A549 (cell line): ENCODE results near the gene NPSR1. TPM values are rescaled to one million over a fixed set of nuclear protein-coding genes. Genes with fewer than 3 reads are reported as not detected.

ENCODE experiments used
- ATAC-seq, 2 experiments: fragments of 200-7000 bp in 1 of 2; fragments of >200 bp in 1 of 2; cut with Nextera tagmentation in 1 of 2; cut with Tn5 transposase in 1 of 2; 3 replicates each; pipeline versions ENCODE4 v1.8.0 to v1.9.1; 2018 to 2020; ENCODE audit warnings: mild to moderate bottlenecking in 1 of 2, moderate library complexity in 1 of 2
- CTCF ChIA-PET: fragments of 300-600 bp; sonication (Branson Sonifier 250); formaldehyde crosslinking; extraction: SDS; loops from one replicate; lab custom pipeline; 2021; ENCODE audit warnings: antibody characterized with exemption, inconsistent platforms; lab: Yijun Ruan, JAX
- POLR2A ChIA-PET: fragments of 350-600 bp; formaldehyde crosslinking; extraction: SDS; loops from one replicate; lab custom pipeline; 2021; ENCODE audit warnings: antibody characterized with exemption, inconsistent platforms; lab: Yijun Ruan, JAX
- DNase-seq, 2 experiments: peaks; one replicate each; pipeline versions ENCODE4 v3.0.0 to v3.0.0-alpha.2; 2011 to 2016; ENCODE audit warnings: low read depth in 1 of 2, low spot score in 1 of 2
- FAIRE-seq: peaks from 2 replicates; lab custom pipeline; 2011; peaks lifted over from hg19 to GRCh38; lab: Jason Lieb, UNC
- H3K27ac ChIP-seq, 2 experiments: fragments of >200 bp; sonication (Bioruptor Twin); formaldehyde crosslinking; 3 replicates each; pipeline ENCODE4 v1.5.1; 2016 to 2017
- H3K4me1 ChIP-seq: fragments of >200 bp; sonication (Bioruptor Twin); formaldehyde crosslinking; 3 replicates; pipeline ENCODE4 v1.6.1; 2016
- H3K4me2 ChIP-seq: fragments of >200 bp; sonication (Bioruptor Twin); formaldehyde crosslinking; 3 replicates; pipeline ENCODE4 v1.6.1; 2016
- H3K4me3 ChIP-seq: fragments of >200 bp; sonication (Bioruptor Twin); formaldehyde crosslinking; 3 replicates; pipeline ENCODE4 v1.5.1; 2016
- H3K9me3 ChIP-seq: fragments of >200 bp; sonication (Bioruptor Twin); formaldehyde crosslinking; 3 replicates; pipeline ENCODE4 v1.6.1; 2016
- ATOH8 ChIP-seq: fragments of 250-450 bp; sonication (Bioruptor Pico); IDR thresholded peaks from 2 replicates; pipeline ENCODE4 v1.5.0; 2020; ENCODE audit warnings: low read depth, mild to moderate bottlenecking, moderate library complexity
- BCL3 ChIP-seq: fragments of >200 bp; sonication (Bioruptor Twin); formaldehyde crosslinking; IDR thresholded peaks from 3 replicates; pipeline ENCODE4 v1.6.1; 2016
- BHLHE40 ChIP-seq: IDR thresholded peaks from 2 replicates; pipeline ENCODE4 v1.6.1; 2012; ENCODE audit warnings: low read depth, low read length, inconsistent platforms
- E2F6 ChIP-seq: IDR thresholded peaks from 2 replicates; pipeline ENCODE4 v1.6.1; 2012; ENCODE audit warnings: low read depth, borderline replicate concordance
- EHMT2 ChIP-seq: fragments of 200-600 bp; sonication (generic); IDR thresholded peaks from 2 replicates; pipeline ENCODE4 v1.6.1; 2016; ENCODE audit warnings: antibody characterized with exemption, low read depth, mild to moderate bottlenecking, moderate library complexity
- ESRRA ChIP-seq: fragments of 150-350 bp; IDR thresholded peaks from 2 replicates; pipeline ENCODE4 v1.6.1; 2014; ENCODE audit warnings: mild to moderate bottlenecking, low read length, borderline replicate concordance
- FOSB ChIP-seq: fragments of 250-450 bp; sonication (Bioruptor Pico); IDR thresholded peaks from 2 replicates; pipeline ENCODE4 v1.5.0; 2020; ENCODE audit warnings: mild to moderate bottlenecking, moderate library complexity
- GATA3 ChIP-seq: IDR thresholded peaks from 2 replicates; pipeline ENCODE4 v1.6.1; 2012; ENCODE audit warnings: borderline replicate concordance
- HES2 ChIP-seq: fragments of >200 bp; sonication (Bioruptor Twin); formaldehyde crosslinking; IDR thresholded peaks from 2 replicates; pipeline ENCODE4 v1.6.1; 2016
- HOXA7 ChIP-seq: fragments of 250-450 bp; sonication (Bioruptor Pico); IDR thresholded peaks from 2 replicates; pipeline ENCODE4 v1.5.0; 2020; ENCODE audit warnings: mild to moderate bottlenecking, moderate library complexity
- JUNB ChIP-seq: fragments of >200 bp; sonication (Bioruptor Twin); formaldehyde crosslinking; IDR thresholded peaks from 2 replicates; pipeline ENCODE4 v1.6.1; 2016
- MAFK ChIP-seq: fragments of 450-650 bp; IDR thresholded peaks from 2 replicates; pipeline ENCODE4 v1.6.1; 2014; ENCODE audit not compliant: partially characterized antibody
- MAZ ChIP-seq: fragments of 150-350 bp; IDR thresholded peaks from 2 replicates; pipeline ENCODE4 v1.6.1; 2014; ENCODE audit warnings: antibody characterized with exemption, low read depth, low read length, borderline replicate concordance
- MYC ChIP-seq: IDR thresholded peaks from 2 replicates; pipeline ENCODE4 v1.6.1; 2012; ENCODE audit warnings: mild to moderate bottlenecking, inconsistent platforms, low read length, improper control_type of control experiment, borderline replicate concordance
- POLR2A ChIP-seq: IDR thresholded peaks from 2 replicates; pipeline ENCODE4 v1.6.1; 2012; ENCODE audit warnings: mild to moderate bottlenecking, low read length
- RFX5 ChIP-seq: fragments of 450-650 bp; IDR thresholded peaks from 2 replicates; pipeline ENCODE4 v1.7.1; 2014; ENCODE audit warnings: antibody characterized with exemption, mild to moderate bottlenecking, moderate library complexity
- SMC3 ChIP-seq: fragments of >200 bp; sonication (Bioruptor Twin); formaldehyde crosslinking; IDR thresholded peaks from 3 replicates; pipeline ENCODE4 v1.6.1; 2018; ENCODE audit warnings: inconsistent platforms
- SREBF2 ChIP-seq: fragments of 450-650 bp; IDR thresholded peaks from 2 replicates; pipeline ENCODE4 v1.6.1; 2014; ENCODE audit warnings: mild to moderate bottlenecking, moderate library complexity
- ZNF302 ChIP-seq: fragments of 250-450 bp; sonication (Bioruptor Pico); IDR thresholded peaks from 2 replicates; pipeline ENCODE4 v1.9.0; 2021; ENCODE audit warnings: inconsistent platforms, mild to moderate bottlenecking, moderate library complexity
- ZSCAN20 ChIP-seq: fragments of 250-450 bp; sonication (Bioruptor Pico); IDR thresholded peaks from 2 replicates; pipeline ENCODE4 v1.8.0; 2022; ENCODE audit warnings: mild to moderate bottlenecking, moderate library complexity
- whole genome bisulfite sequencing: methylation state at CpG from one replicate; pipeline ENCODE4 v1.1.6; 2017; ENCODE audit errors: missing lambda C conversion rate; 5-methylcytosine and 5-hydroxymethylcytosine counted together
- polyA plus RNA-seq, 4 experiments: library from polyadenylated mRNA; depleted of rRNA in 3 of 4; stranded (reverse); fragments of >200 nt; fragmentation: RNase III in 1 of 4; extraction: RNeasy Plus Mini Kit Qiagen cat#74134 plus additional on column Dnase treatment in 1 of 4; gene quantifications; 2 replicates in 3 of 4; 3 replicates in 1 of 4; pipeline ENCODE4 v1.2.3, GENCODE V29; 2011 to 2017
- TF ChIP-seq, protein P1 (sequence below): fragments of 450-650 bp; IDR thresholded peaks from 2 replicates; pipeline ENCODE4 v1.6.1; 2014; ENCODE audit warnings: antibody characterized with exemption

NPSR1 gene
- polyA plus RNA-seq, 2 of the 4 experiments (the other 2 are of a cell fraction) = not detected

DNA sequence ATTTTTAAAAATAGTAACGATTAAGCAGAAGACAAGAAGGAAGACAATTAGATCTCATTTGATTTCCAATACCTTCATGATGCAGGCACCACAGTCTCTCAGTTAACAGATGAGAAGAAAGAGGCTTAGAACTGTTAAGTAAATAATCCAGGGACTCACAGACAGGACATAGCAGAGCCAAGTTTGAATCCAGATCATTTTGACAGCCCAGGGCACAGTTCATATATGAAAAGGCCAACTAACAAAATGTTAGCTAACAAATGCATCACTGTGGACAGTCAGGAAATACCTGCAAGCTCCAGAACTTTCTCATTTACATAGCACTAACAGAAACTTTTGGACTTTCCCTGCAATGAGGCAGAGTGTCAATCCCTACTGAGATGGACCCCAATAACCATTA is 4.2 kb upstream of the NPSR1 start (continued):
- TF ChIP-seq BCL3 (no peak), JUNB (no peak), BHLHE40 (no peak), ZSCAN20 (CRISPR knock-in tag) (no peak)
- TF ChIP-seq, protein P1, sequence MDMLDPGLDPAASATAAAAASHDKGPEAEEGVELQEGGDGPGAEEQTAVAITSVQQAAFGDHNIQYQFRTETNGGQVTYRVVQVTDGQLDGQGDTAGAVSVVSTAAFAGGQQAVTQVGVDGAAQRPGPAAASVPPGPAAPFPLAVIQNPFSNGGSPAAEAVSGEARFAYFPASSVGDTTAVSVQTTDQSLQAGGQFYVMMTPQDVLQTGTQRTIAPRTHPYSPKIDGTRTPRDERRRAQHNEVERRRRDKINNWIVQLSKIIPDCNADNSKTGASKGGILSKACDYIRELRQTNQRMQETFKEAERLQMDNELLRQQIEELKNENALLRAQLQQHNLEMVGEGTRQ = no peak

- H3K4me3 ChIP-seq = no peak overlapping the region
- 0 out of 3 replicates have a peak, but pooled peaks cover 4% of the 10 kb centered on the region for H3K4me1 ChIP-seq
- ChIA-PET CTCF (interaction anchor here (1.2 kb wide), 1 partner anchor 334 kb away, joined by 3 read pairs; no protein-coding TSS in a partner anchor), POLR2A (no interaction called here)
- 0 out of 3 replicates have a peak overlapping the region, but pooled peaks have one; percentile 9 for H3K4me2 ChIP-seq
- no peak overlapping the region for H3K27ac ChIP-seq
- 72% methylated on average over 1 of the region's 1 CpG for WGBS
- FAIRE-seq (no peak), DNase-seq (peak in 1 of 2 experiments; percentile 16), ATAC-seq (no peak; a peak in 1 of 6 replicates)
- TF ChIP-seq HOXA7 (CRISPR knock-in tag) (no peak), HES2 (no peak), EHMT2 (no peak), E2F6 (no peak), ATOH8 (CRISPR knock-in tag) (no peak), MAFK (no peak), POLR2A (no peak), GATA3 (no peak), ESRRA (no peak), ZNF302 (CRISPR knock-in tag) (no peak), MAZ (no peak), SMC3 (no peak), MYC (no peak), FOSB (no peak), JUNB (no peak), RFX5 (no peak)
- TF ChIP-seq, protein P1 = no peak
- H3K9me3 ChIP-seq = no peaks in the 10 kb centered on the region
These were observed 2.6 kb upstream of the NPSR1 start for GRCh38 chr7:34655384-34655783.

- POLR2A ChIA-PET = no interaction called here
- CTCF ChIA-PET = no interaction called here
- TF ChIP-seq SREBF2 = no peak
- DNase-seq = no peak
- Histone ChIP-seq H3K4me1 (0 out of 3 replicates have a peak, but pooled peaks cover 4% of the 10 kb centered on the region), H3K27ac (no peak overlapping the region), H3K4me3 (no peak overlapping the region), H3K9me3 (no peaks in the 10 kb centered on the region), H3K4me2 (no peak overlapping the region)
- ATAC-seq = no peak
- FAIRE-seq = no peak
- 45% methylated on average over 2 of the region's 2 CpGs for WGBS
These were observed 2.0 kb upstream of the NPSR1 start for GRCh38 chr7:34656041-34656440.
